Ascending aorta (tissue), 2 donors: Measurements from ENCODE around the gene TBC1D2. TPM values are rescaled to one million over a fixed set of nuclear protein-coding genes. Genes with fewer than 3 reads are reported as not detected.

Experiments used
- DNase-seq, 2 donors: peaks; one replicate each; pipeline ENCODE4 v3.0.0-alpha.2; 2019; ENCODE audit warnings: low spot score in 2 of 2
- H3K27ac ChIP-seq, 2 donors: fragments of 200-600 bp; sonication (generic); one replicate each; pipeline ENCODE4 v1.5.1; 2016 to 2017; ENCODE audit warnings: mild to moderate bottlenecking in 1 of 2
- H3K27me3 ChIP-seq: fragments of 200-600 bp; sonication (generic); one replicate; pipeline ENCODE4 v1.5.1; 2017
- H3K36me3 ChIP-seq, 2 donors: fragments of 200-600 bp; sonication (generic); one replicate each; pipeline ENCODE4 v1.5.1; 2016
- H3K4me1 ChIP-seq, 2 donors: fragments of 200-600 bp; sonication (generic); one replicate each; pipeline ENCODE4 v1.5.1; 2016 to 2017; ENCODE audit warnings: mild to moderate bottlenecking in 1 of 2
- H3K4me3 ChIP-seq, 2 donors: fragments of 200-600 bp; sonication (generic); one replicate each; pipeline ENCODE4 v1.5.1; 2016 to 2017; ENCODE audit warnings: mild to moderate bottlenecking in 1 of 2
- H3K9me3 ChIP-seq, 2 donors: fragments of 200-600 bp; sonication (generic); one replicate each; pipeline ENCODE4 v1.5.1; 2016
- intact Hi-C: fragments of 100-400 bp; cut with DNase I; formaldehyde crosslinking; loops from one replicate; pipeline ENCODE4 v1.15.1; 2023
- total RNA-seq: library from RNA; depleted of rRNA; stranded (reverse); fragments of >200 nt; gene quantifications from one replicate; pipeline ENCODE4 v1.1.0, GENCODE V29; 2016
- TF ChIP-seq, protein P1 (sequence below), 3 experiments: fragments of 200-600 bp in 2 of 3; fragments of 450-650 bp in 1 of 3; sonication (generic) in 2 of 3; IDR thresholded peaks; one replicate each; pipeline ENCODE4 v1.5.1; 2016 to 2019; ENCODE audit warnings: antibody characterized with exemption in 3 of 3, mild to moderate bottlenecking in 1 of 3, moderate library complexity in 1 of 3

Gene TBC1D2
- total RNA-seq, 1 donor from 2014 or later: 32.5 TPM

DNA sequence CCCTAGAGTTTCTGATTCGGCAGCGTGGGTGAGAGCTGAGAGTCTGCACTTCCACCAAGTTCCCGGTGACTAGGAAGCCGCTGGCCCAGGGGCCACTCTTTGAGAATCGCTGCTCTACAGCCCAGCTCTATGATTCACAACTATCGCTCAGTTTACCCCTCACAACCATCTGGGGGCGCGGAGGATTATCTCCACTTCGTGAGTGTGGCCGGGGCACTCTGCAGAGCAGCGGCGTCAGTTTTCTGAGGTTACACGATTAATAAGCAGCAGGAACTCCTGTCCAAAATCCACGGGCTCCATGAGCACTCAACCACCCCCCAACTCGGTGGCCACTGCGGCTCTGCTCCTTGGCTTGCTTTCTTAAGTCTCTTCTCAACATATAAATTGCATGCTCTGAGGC lies 82.3 kb downstream of the TBC1D2 start:
- no peak overlapping the region for H3K4me3 ChIP-seq
- H3K27me3 ChIP-seq: no peaks in the 10 kb centered on the region
- no peak overlapping the region for H3K27ac ChIP-seq
- intact Hi-C loops: no loop called here
- no peaks in the 10 kb centered on the region for H3K9me3 ChIP-seq
- no peaks in the 10 kb centered on the region for H3K4me1 ChIP-seq
- no peak for DNase-seq
- TF ChIP-seq, protein P1, sequence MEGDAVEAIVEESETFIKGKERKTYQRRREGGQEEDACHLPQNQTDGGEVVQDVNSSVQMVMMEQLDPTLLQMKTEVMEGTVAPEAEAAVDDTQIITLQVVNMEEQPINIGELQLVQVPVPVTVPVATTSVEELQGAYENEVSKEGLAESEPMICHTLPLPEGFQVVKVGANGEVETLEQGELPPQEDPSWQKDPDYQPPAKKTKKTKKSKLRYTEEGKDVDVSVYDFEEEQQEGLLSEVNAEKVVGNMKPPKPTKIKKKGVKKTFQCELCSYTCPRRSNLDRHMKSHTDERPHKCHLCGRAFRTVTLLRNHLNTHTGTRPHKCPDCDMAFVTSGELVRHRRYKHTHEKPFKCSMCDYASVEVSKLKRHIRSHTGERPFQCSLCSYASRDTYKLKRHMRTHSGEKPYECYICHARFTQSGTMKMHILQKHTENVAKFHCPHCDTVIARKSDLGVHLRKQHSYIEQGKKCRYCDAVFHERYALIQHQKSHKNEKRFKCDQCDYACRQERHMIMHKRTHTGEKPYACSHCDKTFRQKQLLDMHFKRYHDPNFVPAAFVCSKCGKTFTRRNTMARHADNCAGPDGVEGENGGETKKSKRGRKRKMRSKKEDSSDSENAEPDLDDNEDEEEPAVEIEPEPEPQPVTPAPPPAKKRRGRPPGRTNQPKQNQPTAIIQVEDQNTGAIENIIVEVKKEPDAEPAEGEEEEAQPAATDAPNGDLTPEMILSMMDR (IDR thresholded peaks at IDR 0.05): no peak
- H3K36me3 ChIP-seq: no peaks in the 10 kb centered on the region

DNA sequence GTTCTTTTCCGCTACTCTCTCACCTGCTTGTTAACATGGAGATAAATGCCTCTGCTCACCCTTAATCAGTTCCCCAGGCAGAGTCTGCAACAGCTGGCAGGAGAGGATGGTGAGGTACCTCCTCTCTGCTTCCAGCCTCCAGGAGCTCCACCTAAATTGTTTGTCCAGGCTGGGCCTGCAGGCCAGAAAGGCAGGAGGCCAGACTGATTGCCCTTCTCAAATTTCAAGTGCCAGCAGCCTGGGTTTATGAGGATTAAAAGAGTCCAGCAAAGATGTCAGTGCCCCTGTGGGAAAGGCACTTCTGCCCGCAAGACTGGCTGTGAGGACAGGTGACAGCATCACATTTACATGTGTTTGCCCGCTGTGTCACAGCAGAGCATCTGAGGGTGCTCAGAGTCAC lies 82.8 kb downstream of the TBC1D2 start:
- H3K27ac ChIP-seq: no peak overlapping the region
- intact Hi-C loops: no loop called here
- H3K4me3 ChIP-seq: no peak overlapping the region
- no peak for DNase-seq
- H3K9me3 ChIP-seq: no peaks in the 10 kb centered on the region
- TF ChIP-seq, protein P1 (IDR thresholded peaks at IDR 0.05): no peak
- H3K36me3 ChIP-seq: no peaks in the 10 kb centered on the region
- H3K4me1 ChIP-seq: no peaks in the 10 kb centered on the region
- H3K27me3 ChIP-seq: no peaks in the 10 kb centered on the region

DNA sequence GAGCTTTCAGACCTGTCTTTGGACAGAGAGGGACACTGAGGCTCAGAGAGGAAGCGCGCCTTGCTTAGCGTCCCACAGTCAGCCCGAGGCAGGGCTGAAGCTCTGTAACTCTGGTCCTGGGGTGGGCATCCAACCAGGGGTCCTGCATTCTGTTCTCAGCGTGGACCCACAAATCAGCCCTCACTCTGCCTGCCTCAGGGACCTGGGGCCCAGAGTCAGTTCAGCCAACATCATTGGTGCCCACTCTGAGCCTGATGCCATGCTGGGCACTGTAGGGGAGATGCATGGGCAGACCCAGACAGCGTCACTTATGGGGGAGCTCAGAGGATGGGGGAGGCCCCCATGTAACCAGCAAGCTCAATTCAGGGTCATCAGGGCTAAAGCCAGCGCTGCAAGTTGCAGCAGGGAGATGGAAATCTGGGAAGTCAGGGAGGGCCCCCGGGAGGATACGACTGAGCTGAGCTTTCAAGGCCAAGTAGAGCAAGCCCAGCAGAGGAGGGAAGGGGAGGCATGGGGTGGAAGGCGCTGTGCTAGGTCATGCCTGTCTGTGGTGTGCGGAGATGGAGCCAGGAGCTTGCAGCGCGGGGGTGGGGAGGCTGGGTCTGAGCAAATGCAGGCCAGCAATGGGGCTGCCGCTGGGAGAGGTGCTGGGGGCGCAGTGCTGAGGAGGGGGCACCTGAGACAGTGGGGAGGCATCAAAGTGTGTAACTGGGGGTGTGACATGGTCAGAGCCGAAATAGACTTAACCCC lies 84.1 kb downstream of the TBC1D2 start:
- intact Hi-C loops: no loop called here
- Histone ChIP-seq H3K4me3 (no peak overlapping the region), H3K9me3 (no peaks in the 10 kb centered on the region), H3K27ac (no peak overlapping the region), H3K27me3 (no peaks in the 10 kb centered on the region), H3K36me3 (no peaks in the 10 kb centered on the region), H3K4me1 (no peaks in the 10 kb centered on the region)
- no peak for DNase-seq
- TF ChIP-seq, protein P1 (IDR thresholded peaks at IDR 0.05): no peak

DNA sequence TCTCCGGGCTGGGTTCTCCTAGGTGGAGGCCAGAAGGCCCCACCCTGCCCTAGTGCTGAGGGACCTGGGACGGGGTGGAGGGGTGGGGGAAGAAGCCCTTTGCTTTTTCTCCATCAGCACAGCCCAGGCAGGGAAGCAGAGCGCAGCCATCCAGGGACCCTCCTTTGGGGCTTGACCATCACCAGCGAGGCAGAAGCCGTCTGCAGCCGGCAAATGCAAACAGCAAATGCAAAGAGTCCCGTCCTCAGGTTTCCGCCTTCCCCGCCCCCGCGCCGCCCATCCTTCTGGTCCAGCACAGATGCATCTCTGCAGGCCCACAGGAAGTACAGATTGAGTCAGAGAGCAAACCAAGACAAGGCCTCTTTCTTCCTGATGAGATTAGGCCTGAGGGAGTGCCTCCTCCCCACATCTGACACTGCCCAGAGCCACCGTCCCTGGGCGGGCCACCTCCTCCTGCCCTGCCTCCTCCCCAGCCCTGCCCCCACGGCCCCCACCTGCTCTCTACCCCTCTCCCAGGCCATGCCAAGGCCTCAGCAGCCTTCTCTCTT lies 86.4 kb downstream of the TBC1D2 start:
- Histone ChIP-seq H3K27me3 (no peaks in the 10 kb centered on the region), H3K9me3 (no peaks in the 10 kb centered on the region), H3K4me3 (no peak overlapping the region), H3K27ac (no peak overlapping the region), H3K4me1 (no peaks in the 10 kb centered on the region), H3K36me3 (no peaks in the 10 kb centered on the region)
- TF ChIP-seq, protein P1 (IDR thresholded peaks at IDR 0.05): no peak
- intact Hi-C loops: no loop called here
- no peak for DNase-seq

DNA sequence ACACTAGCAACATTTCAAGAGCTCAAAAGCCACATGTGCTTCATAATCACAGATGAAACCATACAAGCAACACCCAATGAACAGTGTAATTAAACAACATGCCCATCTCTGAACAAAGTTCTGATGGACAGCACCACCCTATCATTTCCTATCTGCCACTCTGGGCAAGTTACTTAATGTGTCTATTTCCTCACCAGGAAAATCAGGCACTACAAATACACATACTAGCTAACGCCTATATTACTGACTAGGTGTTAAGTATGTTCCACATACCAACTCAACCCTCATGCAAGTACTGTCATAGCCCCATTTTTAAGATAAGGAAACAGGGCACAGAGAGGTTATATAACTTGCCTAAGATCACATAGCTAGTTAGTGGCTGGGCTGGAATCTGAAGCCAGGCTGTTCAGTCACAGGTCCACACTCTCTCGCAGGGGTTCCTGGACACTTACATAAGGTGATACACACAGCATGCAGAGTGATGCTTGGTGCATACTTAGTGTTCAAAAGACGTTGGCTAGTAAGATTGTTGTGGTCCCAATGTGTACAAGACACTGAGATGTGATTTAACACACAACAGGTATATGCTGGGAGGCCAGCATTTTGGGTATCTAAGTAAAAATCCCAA lies 87.2 kb downstream of the TBC1D2 start:
- intact Hi-C loops: no loop called here
- Histone ChIP-seq H3K4me1 (no peaks in the 10 kb centered on the region), H3K9me3 (no peaks in the 10 kb centered on the region), H3K4me3 (no peak overlapping the region), H3K27ac (no peak overlapping the region), H3K36me3 (no peaks in the 10 kb centered on the region), H3K27me3 (no peaks in the 10 kb centered on the region)
- no peak for DNase-seq
- TF ChIP-seq, protein P1 (IDR thresholded peaks at IDR 0.05): no peak
